NCI-H146 (cell line): Measurements from ENCODE around the gene PDE6A.

ENCODE experiments used
- DNase-seq: peaks from one replicate; lab custom pipeline; 2025; lab: John Stamatoyannopoulos, UW

The PDE6A gene

GRCh38 chr5:149810856-149811255, 133.7 kb downstream of the PDE6A start:
- DNase-seq, result no peak

GRCh38 chr5:149809931-149810691, 134.5 kb downstream of the PDE6A start:
- no peak for DNase-seq

GRCh38 chr5:149808264-149808982, 136.2 kb downstream of the PDE6A start:
- DNase-seq, result no peak
